ENCODE results near the gene SYPL2.

- TF ChIP-seq POLR2AphosphoS5 (IDR thresholded peaks at IDR 0.05; ENCODE audit: low read depth, low read length) (no peak), TAF1 (IDR thresholded peaks at IDR 0.05; ENCODE audit: borderline replicate concordance, insufficient read depth, low read length) (no peak), SIN3A (IDR thresholded peaks at IDR 0.05; ENCODE audit: borderline replicate concordance, insufficient read depth, low read length) (no peak)
Measured at GRCh38 chr1:109484519-109484975, 18.2 kb downstream of the SYPL2 start.
